ENCODE data around the gene IFNL4. TPM values are rescaled to one million over a fixed set of nuclear protein-coding genes. Genes with fewer than 3 reads are reported as not detected.

IFNL4 gene
- total RNA-seq, 2 donors from 2014 or later: not detected

GRCh38 chr19:39238209-39238608, 10.4 kb downstream of the IFNL4 start:
- ATAC-seq (ENCODE audit: insufficient number of reproducible peaks, low FRiP score, low read depth) (no peak), DNase-seq (ENCODE audit: low spot score) (no peak)
- TF ChIP-seq CTCF (IDR thresholded peaks at IDR 0.05): no peak
- Histone ChIP-seq H3K4me1 (ENCODE audit: control insufficient read depth in 1 of 2, low read depth in 2 of 2) (no peaks in the 10 kb centered on the region), H3K9me3 (no peaks in the 10 kb centered on the region), H3K27me3 (replicated peaks; ENCODE audit: insufficient read depth) (no peaks in the 10 kb centered on the region), H3K27ac (no peak overlapping the region), H3K36me3 (no peaks in the 10 kb centered on the region), H3K4me3 (no peak overlapping the region)

GRCh38 chr19:39237200-39238184, 11.2 kb downstream of the IFNL4 start:
- no peak for DNase-seq (ENCODE audit: low spot score)
- no peaks in the 10 kb centered on the region for H3K4me1 ChIP-seq (ENCODE audit: control insufficient read depth in 1 of 2, low read depth in 2 of 2)

GRCh38 chr19:39236527-39236926, 12.1 kb downstream of the IFNL4 start:
- no peak overlapping the region for H3K27ac ChIP-seq
- no peaks in the 10 kb centered on the region for H3K27me3 ChIP-seq (replicated peaks; ENCODE audit: insufficient read depth)
- no peak for TF ChIP-seq CTCF (IDR thresholded peaks at IDR 0.05)
- no peaks in the 10 kb centered on the region for H3K36me3 ChIP-seq
- no peak overlapping the region for H3K4me3 ChIP-seq
- ATAC-seq (ENCODE audit: insufficient number of reproducible peaks, low FRiP score, low read depth) (no peak), DNase-seq (ENCODE audit: low spot score) (no peak)
- no peaks in the 10 kb centered on the region for H3K9me3 ChIP-seq
- H3K4me1 ChIP-seq (ENCODE audit: control insufficient read depth in 1 of 2, low read depth in 2 of 2): no peaks in the 10 kb centered on the region

More at GRCh38 chr19:39237200-39238184, 11.2 kb downstream of the IFNL4 start:
- Histone ChIP-seq H3K36me3 (no peaks in the 10 kb centered on the region), H3K27me3 (replicated peaks; ENCODE audit: insufficient read depth) (no peaks in the 10 kb centered on the region), H3K9me3 (no peaks in the 10 kb centered on the region), H3K4me3 (no peak overlapping the region), H3K27ac (no peak overlapping the region)
- no peak for TF ChIP-seq CTCF (IDR thresholded peaks at IDR 0.05)
- ATAC-seq (ENCODE audit: insufficient number of reproducible peaks, low FRiP score, low read depth): no peak

- H3K27ac ChIP-seq: no peak overlapping the region
- no peak for ATAC-seq (ENCODE audit: insufficient number of reproducible peaks, low FRiP score, low read depth)
- H3K27me3 ChIP-seq (replicated peaks; ENCODE audit: insufficient read depth): no peaks in the 10 kb centered on the region
- H3K9me3 ChIP-seq: no peaks in the 10 kb centered on the region
- TF ChIP-seq CTCF (IDR thresholded peaks at IDR 0.05): no peak
- no peak for DNase-seq (ENCODE audit: low spot score)
- no peak overlapping the region for H3K4me3 ChIP-seq
- H3K36me3 ChIP-seq: no peaks in the 10 kb centered on the region
- H3K4me1 ChIP-seq (ENCODE audit: control insufficient read depth in 1 of 2, low read depth in 2 of 2): no peaks in the 10 kb centered on the region
Observed at GRCh38 chr19:39232708-39233107, 15.9 kb downstream of the IFNL4 start.

GRCh38 chr19:39230096-39230764, 18.4 kb downstream of the IFNL4 start:
- ATAC-seq (ENCODE audit: insufficient number of reproducible peaks, low FRiP score, low read depth) (no peak), DNase-seq (ENCODE audit: low spot score) (no peak)
- Histone ChIP-seq H3K4me1 (ENCODE audit: control insufficient read depth in 1 of 2, low read depth in 2 of 2) (no peaks in the 10 kb centered on the region), H3K9me3 (no peaks in the 10 kb centered on the region), H3K27ac (no peak overlapping the region), H3K36me3 (no peaks in the 10 kb centered on the region), H3K4me3 (no peak overlapping the region), H3K27me3 (replicated peaks; ENCODE audit: insufficient read depth) (no peaks in the 10 kb centered on the region)
- TF ChIP-seq CTCF (IDR thresholded peaks at IDR 0.05): no peak
